H1 (cell line): Measurements from ENCODE around the gene SSU72. TPM values are rescaled to one million over a fixed set of nuclear protein-coding genes. Genes with fewer than 3 reads are reported as not detected.

Experiments
- CTCF ChIA-PET: fragments of 300-600 bp; sonication (Branson Sonifier 250); formaldehyde crosslinking; loops from one replicate; lab custom pipeline; 2021; ENCODE audit not compliant: partially characterized antibody; lab: Charles Lee
- POLR2A ChIA-PET: fragments of 300-600 bp; sonication (Branson Sonifier 250); formaldehyde crosslinking; loops from one replicate; lab custom pipeline; 2021; ENCODE audit warnings: inconsistent platforms; ENCODE audit not compliant: partially characterized antibody; lab: Charles Lee
- DNase-seq, 2 experiments: peaks; one replicate each; pipeline versions ENCODE4 v3.0.0 to v3.0.0-alpha.2; 2010 to 2022; ENCODE audit warnings: low spot score in 2 of 2, low read depth in 1 of 2, mixed read lengths in 1 of 2
- FAIRE-seq: peaks from 2 replicates; lab custom pipeline; 2011; peaks lifted over from hg19 to GRCh38; lab: Jason Lieb, UNC
- H2AFZ ChIP-seq: 2 replicates; pipeline ENCODE4 v1.8.1; 2012; ENCODE audit warnings: low read length, inconsistent platforms
- H2AK5ac ChIP-seq: 2 replicates; pipeline ENCODE4 v1.6.1; 2013; ENCODE audit warnings: low read depth, low read length
- H2BK120ac ChIP-seq: replicated peaks from 2 replicates; pipeline ENCODE3; 2013; ENCODE audit warnings: low read depth, low read length, inconsistent platforms
- H2BK12ac ChIP-seq: 2 replicates; pipeline ENCODE4 v1.6.1; 2013; ENCODE audit warnings: low read depth, low read length
- H2BK15ac ChIP-seq: 2 replicates; pipeline ENCODE4 v1.6.1; 2013; ENCODE audit warnings: low read length
- H2BK20ac ChIP-seq: 2 replicates; pipeline ENCODE4 v1.6.1; 2013; ENCODE audit warnings: low read length
- H2BK5ac ChIP-seq: 2 replicates; pipeline ENCODE4 v1.6.1; 2013; ENCODE audit warnings: low read depth, low read length
- H3K14ac ChIP-seq: 2 replicates; pipeline ENCODE4 v1.6.1; 2013; ENCODE audit warnings: inconsistent platforms; ENCODE audit not compliant: insufficient read length
- H3K18ac ChIP-seq: 2 replicates; pipeline ENCODE4 v1.6.1; 2013; ENCODE audit warnings: low read length; ENCODE audit errors: extremely low read depth
- H3K23ac ChIP-seq: 2 replicates; pipeline ENCODE4 v1.6.1; 2013; ENCODE audit warnings: inconsistent platforms; ENCODE audit not compliant: insufficient read length
- H3K23me2 ChIP-seq: 2 replicates; pipeline ENCODE4 v1.6.1; 2013; ENCODE audit warnings: low read depth, low read length
- H3K27ac ChIP-seq: 2 replicates; pipeline ENCODE4 v1.6.1; 2011; ENCODE audit warnings: low read depth, low read length, inconsistent platforms
- H3K27me3 ChIP-seq, 4 experiments: replicated peaks in 1 of 4; 1 replicate in 1 of 4; 2 replicates in 3 of 4; pipeline versions ENCODE4 v1.6.1 to v1.8.1; 2011 to 2013; ENCODE audit warnings: low read length in 3 of 4, mild to moderate bottlenecking in 3 of 4, inconsistent platforms in 2 of 4, mixed read lengths in 2 of 4, moderate library complexity in 1 of 4; ENCODE audit not compliant: control insufficient read depth in 3 of 4, insufficient read depth in 3 of 4; ENCODE audit errors: extremely low read depth in 1 of 4
- H3K36me3 ChIP-seq, 4 experiments: 2 replicates each; pipeline versions ENCODE4 v1.6.1 to v1.8.1; 2011 to 2013; ENCODE audit warnings: mild to moderate bottlenecking in 4 of 4, low read length in 3 of 4, moderate library complexity in 2 of 4, control low read depth in 1 of 4, inconsistent platforms in 1 of 4; ENCODE audit not compliant: insufficient read depth in 4 of 4, control insufficient read depth in 2 of 4
- H3K4ac ChIP-seq: replicated peaks from 2 replicates; pipeline ENCODE3; 2013; ENCODE audit warnings: low read length, low read depth, mixed read lengths, inconsistent platforms; ENCODE audit not compliant: insufficient read length
- H3K4me1 ChIP-seq, 4 experiments: replicated peaks in 1 of 4; 1 replicate in 1 of 4; 2 replicates in 3 of 4; pipeline versions ENCODE4 v1.6.1 to v1.8.1; 2011 to 2013; ENCODE audit warnings: low read length in 3 of 4, inconsistent platforms in 2 of 4, mixed read lengths in 1 of 4; ENCODE audit not compliant: insufficient read depth in 4 of 4, control insufficient read depth in 3 of 4
- H3K4me2 ChIP-seq, 2 experiments: 2 replicates each; pipeline versions ENCODE4 v1.6.1 to v1.8.1; 2011 to 2013; ENCODE audit warnings: low read depth in 2 of 2, low read length in 2 of 2, control low read depth in 1 of 2, inconsistent platforms in 1 of 2, mild to moderate bottlenecking in 1 of 2; ENCODE audit not compliant: insufficient read depth in 1 of 2
- H3K4me3 ChIP-seq, 4 experiments: fragments of 200-600, 300-600 bp in 1 of 4; sonication (generic), shearing (Covaris generic), sonication (Bioruptor Twin) in 1 of 4; 2 replicates each; pipeline versions ENCODE4 v1.5.1 to v1.8.1; 2011 to 2016; ENCODE audit warnings: low read length in 4 of 4, low read depth in 3 of 4, control low read depth in 2 of 4, inconsistent platforms in 2 of 4, mild to moderate bottlenecking in 2 of 4, mixed read lengths in 1 of 4, moderate library complexity in 1 of 4; ENCODE audit not compliant: insufficient read depth in 2 of 4; ENCODE audit errors: extremely low read depth in 1 of 4
- H3K56ac ChIP-seq: replicated peaks from 2 replicates; pipeline ENCODE3; 2013; ENCODE audit warnings: low read depth, mild to moderate bottlenecking, mixed read lengths, low read length, inconsistent platforms; ENCODE audit not compliant: insufficient read length
- H3K79me1 ChIP-seq: 2 replicates; pipeline ENCODE4 v1.6.1; 2013; ENCODE audit warnings: low read depth, low read length, control low read depth
- H3K79me2 ChIP-seq, 2 experiments: 2 replicates each; pipeline versions ENCODE4 v1.6.1 to v1.8.1; 2012 to 2013; ENCODE audit warnings: low read length in 2 of 2, mild to moderate bottlenecking in 2 of 2, inconsistent platforms in 1 of 2; ENCODE audit not compliant: insufficient read depth in 2 of 2, control insufficient read depth in 1 of 2
- H3K9ac ChIP-seq, 4 experiments: replicated peaks in 1 of 4; 1 replicate in 1 of 4; 2 replicates in 3 of 4; pipeline versions ENCODE4 v1.6.1 to v1.8.1; 2011 to 2013; ENCODE audit warnings: low read depth in 3 of 4, low read length in 3 of 4, control low read depth in 2 of 4, mild to moderate bottlenecking in 2 of 4, moderate library complexity in 2 of 4, inconsistent platforms in 1 of 4; ENCODE audit errors: extremely low read depth in 1 of 4
- H3K9me3 ChIP-seq, 2 experiments: 2 replicates each; pipeline versions ENCODE4 v1.6.1 to v1.8.1; 2012 to 2013; ENCODE audit warnings: mild to moderate bottlenecking in 2 of 2, moderate library complexity in 2 of 2, control low read depth in 1 of 2, inconsistent platforms in 1 of 2, low read depth in 1 of 2, low read length in 1 of 2, mixed read lengths in 1 of 2; ENCODE audit not compliant: insufficient read depth in 2 of 2
- H4K20me1 ChIP-seq, 2 experiments: replicated peaks in 1 of 2; 2 replicates each; pipeline versions ENCODE3 to v1.8.1; 2011 to 2013; ENCODE audit warnings: inconsistent platforms in 2 of 2, low read length in 2 of 2, mild to moderate bottlenecking in 1 of 2; ENCODE audit not compliant: insufficient read depth in 2 of 2, control insufficient read depth in 1 of 2
- H4K5ac ChIP-seq: 2 replicates; pipeline ENCODE4 v1.6.1; 2013; ENCODE audit warnings: low read length, low read depth, mixed read lengths, inconsistent platforms; ENCODE audit not compliant: insufficient read length
- H4K8ac ChIP-seq: 2 replicates; pipeline ENCODE4 v1.8.0; 2013; ENCODE audit warnings: mild to moderate bottlenecking, moderate library complexity, low read length, inconsistent platforms; ENCODE audit not compliant: insufficient read depth; ENCODE audit errors: extremely low read depth
- H4K91ac ChIP-seq: replicated peaks from 2 replicates; pipeline ENCODE3; 2013; ENCODE audit warnings: low read length, mixed read lengths, inconsistent platforms; ENCODE audit not compliant: insufficient read length
- KDM4A ChIP-seq: IDR thresholded peaks from one replicate; pipeline ENCODE4 v1.7.1; 2012; ENCODE audit warnings: low read depth, mild to moderate bottlenecking, moderate library complexity, low read length, inconsistent platforms; ENCODE audit not compliant: severe bottlenecking
- SP4 ChIP-seq: IDR thresholded peaks from 2 replicates; pipeline ENCODE4 v1.6.1; 2012; ENCODE audit warnings: low read length, inconsistent platforms
- ZNF274 ChIP-seq: IDR thresholded peaks from 2 replicates; pipeline ENCODE4 v1.7.0; 2012; ENCODE audit warnings: low read length, borderline replicate concordance; ENCODE audit errors: extremely low read depth
- WGBS, 2 experiments: shearing (Covaris generic) in 1 of 2; methylation state at CpG; one replicate each; pipeline versions ENCODE4 v1.1.6 to v1.1.7; 2013 to 2015; ENCODE audit warnings: low lambda C conversion rate in 2 of 2, mixed read lengths in 2 of 2, inconsistent platforms in 1 of 2, low coverage in 1 of 2, missing lambda C conversion rate in 1 of 2; ENCODE audit not compliant: insufficient replicate concordance in 2 of 2, insufficient coverage in 1 of 2, insufficient read length in 1 of 2; ENCODE audit errors: extremely low coverage in 1 of 2, missing lambda C conversion rate in 1 of 2; 5-methylcytosine and 5-hydroxymethylcytosine counted together
- polyA plus RNA-seq, 7 experiments: library from polyadenylated mRNA; depleted of rRNA in 3 of 7; stranded (reverse) in 5 of 7; unstranded in 2 of 7; fragments of >200 nt in 5 of 7; fragments of 200-250 nt in 2 of 7; gene quantifications; 1 replicate in 5 of 7; 2 replicates in 1 of 7; 4 replicates in 1 of 7; pipeline versions ENCODE4 v1.2.1 to v1.2.3, GENCODE V29; 2011 to 2013; ENCODE audit warnings: missing spikeins in 2 of 7, mixed read lengths in 2 of 7
- total RNA-seq: library from RNA; stranded (reverse); fragmentation: NEBNext Ultra II Directional; extraction: Animal tissue kit (Norgen Biotek cat#: 25700); gene quantifications from 2 replicates; pipeline ENCODE4 v1.2.1, GENCODE V29; 2021

Gene SSU72
- total and polyA plus RNA-seq, 2 of the 8 experiments (the other 6 are each of a cell fraction or from before 2014, with no cell fraction given) = 110 to 165 TPM

GRCh38 chr1:1617925-1618324 lies 43.3 kb upstream of the SSU72 start:
- no peak for FAIRE-seq
- H3K36me3 ChIP-seq = no peaks in the 10 kb centered on the region
- H3K4me2 ChIP-seq = no peak overlapping the region
- POLR2A ChIA-PET = interaction anchor here (1.0 to 4.6 kb wide), 3 partner anchors 9 to 12 kb away, joined by 3 to 34 read pairs (median 11); partner anchors contain the start of gene MMP23B
- no peak overlapping the region for H2BK15ac ChIP-seq
- no peaks in the 10 kb centered on the region; a peak in 1 of 7 replicates for H3K27me3 ChIP-seq
- H2BK12ac ChIP-seq = no peak overlapping the region
- H3K4me1 ChIP-seq = peaks cover 0 to 13% (median 5%) of the 10 kb centered on the region in 4 experiments; a peak in 5 of 7 replicates
- no peak overlapping the region for H2BK120ac ChIP-seq
- H3K23me2 ChIP-seq = peaks cover 6% of the 10 kb centered on the region; the same call in 1 of the 2 replicates
- H3K56ac ChIP-seq = no peak overlapping the region
- no peak overlapping the region for H4K8ac ChIP-seq
- H4K5ac ChIP-seq = no peak overlapping the region
- H3K18ac ChIP-seq = no peak overlapping the region
- no peak overlapping the region for H3K23ac ChIP-seq
- H2BK20ac ChIP-seq = no peak overlapping the region
- peaks cover 3% of the 10 kb centered on the region for H3K79me1 ChIP-seq
- H3K4ac ChIP-seq = no peak overlapping the region
- H3K27ac ChIP-seq = no peak overlapping the region
- no peak overlapping the region for H3K4me3 ChIP-seq
- H4K91ac ChIP-seq = no peak overlapping the region
- no peak overlapping the region for H2AFZ ChIP-seq
- CTCF ChIA-PET = interaction anchor here (1.0 to 1.4 kb wide), 3 partner anchors 67 to 249 kb away, joined by 3 to 4 read pairs (median 3); no protein-coding TSS in a partner anchor
- DNase-seq = no peak
- no peak overlapping the region for H2BK5ac ChIP-seq
- H2AK5ac ChIP-seq = no peak overlapping the region
- no peak overlapping the region for H3K9ac ChIP-seq
- no peaks in the 10 kb centered on the region for H3K9me3 ChIP-seq
- peaks cover 0 to 13% of the 10 kb centered on the region in 2 experiments; a peak in 2 of 4 replicates for H3K79me2 ChIP-seq
- no peak overlapping the region for H3K14ac ChIP-seq
- H4K20me1 ChIP-seq = peaks cover 6 to 25% of the 10 kb centered on the region in 2 experiments
- 86% methylated on average over 6 of the region's 6 CpGs; no CpG with 5 or more reads in 1 of the 2 experiments for WGBS, 2 experiments
- TF ChIP-seq ZNF274 = no peak
- TF ChIP-seq SP4 = no peak
- no peak for TF ChIP-seq KDM4A
